ENCODE measurements around the gene MYOF. TPM values are rescaled to one million over a fixed set of nuclear protein-coding genes. Genes with fewer than 3 reads are reported as not detected.

The MYOF gene
- total and polyA plus RNA-seq, 2 of the 8 experiments (the other 6 are each of a cell fraction or from before 2014, with no cell fraction given) = 0.98 to 2.3 TPM

- no peaks in the 10 kb centered on the region for H4K20me1 ChIP-seq (replicated peaks in 1 of 2; ENCODE audit: control insufficient read depth in 1 of 2, insufficient read depth in 2 of 2, low read length in 2 of 2)
- H3K27ac ChIP-seq (ENCODE audit: low read depth, low read length) = no peak overlapping the region
- H2BK15ac ChIP-seq (ENCODE audit: low read length) = no peak overlapping the region
- no peak overlapping the region for H2BK12ac ChIP-seq (ENCODE audit: low read depth, low read length)
- no peak overlapping the region for H4K5ac ChIP-seq (ENCODE audit: insufficient read length, low read depth, low read length)
- H3K23ac ChIP-seq (ENCODE audit: insufficient read length) = no peak overlapping the region
- H2AK5ac ChIP-seq (ENCODE audit: low read depth, low read length) = no peak overlapping the region
- H3K36me3 ChIP-seq (ENCODE audit: control insufficient read depth in 2 of 4, insufficient read depth in 4 of 4, low read length in 3 of 4) = no peaks in the 10 kb centered on the region
- no peaks in the 10 kb centered on the region for H3K23me2 ChIP-seq (ENCODE audit: low read depth, low read length)
- no peak overlapping the region for H2BK20ac ChIP-seq (ENCODE audit: low read length)
- FAIRE-seq = no peak
- H3K79me1 ChIP-seq (ENCODE audit: low read depth, low read length) = no peaks in the 10 kb centered on the region; the same call in 1 of the 2 replicates
- H2AFZ ChIP-seq (ENCODE audit: low read length) = no peak overlapping the region
- no peak overlapping the region for H3K4me2 ChIP-seq (ENCODE audit: insufficient read depth in 1 of 2, low read depth in 2 of 2, low read length in 2 of 2)
- no peak overlapping the region for H3K4ac ChIP-seq (replicated peaks; ENCODE audit: insufficient read length, low read depth, low read length)
- H4K8ac ChIP-seq (ENCODE audit: extremely low read depth, insufficient read depth, low read length) = no peak overlapping the region
- ChIA-PET POLR2A (ENCODE audit: partially characterized antibody) (no interaction called here), CTCF (ENCODE audit: partially characterized antibody) (no interaction called here)
- peaks cover 0 to 4% (median 0%) of the 10 kb centered on the region in 4 experiments; a peak in 2 of 7 replicates for H3K4me1 ChIP-seq (replicated peaks in 1 of 4; ENCODE audit: control insufficient read depth in 3 of 4, insufficient read depth in 4 of 4, low read length in 3 of 4)
- no peaks in the 10 kb centered on the region for H3K79me2 ChIP-seq (ENCODE audit: control insufficient read depth in 1 of 2, insufficient read depth in 2 of 2, low read length in 2 of 2)
- 91% methylated on average over 2 of the region's 2 CpGs; no CpG with 5 or more reads in 1 of the 2 experiments for WGBS, 2 experiments (ENCODE audit: extremely low coverage in 1 of 2, insufficient coverage in 1 of 2, insufficient read length in 1 of 2, insufficient replicate concordance in 2 of 2, low coverage in 1 of 2, low lambda C conversion rate in 2 of 2, missing lambda C conversion rate in 1 of 2)
- H3K14ac ChIP-seq (ENCODE audit: insufficient read length) = no peak overlapping the region
- H3K56ac ChIP-seq (replicated peaks; ENCODE audit: insufficient read length, low read depth, low read length) = no peak overlapping the region
- H3K4me3 ChIP-seq (ENCODE audit: extremely low read depth in 1 of 4, insufficient read depth in 2 of 4, low read depth in 3 of 4, low read length in 4 of 4) = no peak overlapping the region
- H2BK120ac ChIP-seq (replicated peaks; ENCODE audit: low read depth, low read length) = no peak overlapping the region
- no peak overlapping the region for H3K9ac ChIP-seq (replicated peaks in 1 of 4; ENCODE audit: extremely low read depth in 1 of 4, low read depth in 3 of 4, low read length in 3 of 4)
- H3K27me3 ChIP-seq (replicated peaks in 1 of 4; ENCODE audit: control insufficient read depth in 3 of 4, extremely low read depth in 1 of 4, insufficient read depth in 3 of 4, low read length in 3 of 4) = no peaks in the 10 kb centered on the region
- DNase-seq (ENCODE audit: low read depth in 1 of 2, low spot score in 2 of 2) = no peak
- no peak overlapping the region for H4K91ac ChIP-seq (replicated peaks; ENCODE audit: insufficient read length, low read length)
- H3K9me3 ChIP-seq (ENCODE audit: insufficient read depth in 2 of 2, low read depth in 1 of 2, low read length in 1 of 2) = no peaks in the 10 kb centered on the region
- H3K18ac ChIP-seq (ENCODE audit: extremely low read depth, low read length) = no peak overlapping the region
- no peak overlapping the region for H2BK5ac ChIP-seq (ENCODE audit: low read depth, low read length)
- TF ChIP-seq CTCF (IDR thresholded peaks at IDR 0.05; ENCODE audit: control extremely low read depth in 1 of 3, insufficient read depth in 1 of 3, low read depth in 1 of 3, low read length in 3 of 3) (no peak), CHD2 (IDR thresholded peaks at IDR 0.05; ENCODE audit: low read length) (no peak), EGR1 (IDR thresholded peaks at IDR 0.05; ENCODE audit: borderline replicate concordance, low read depth, low read length) (no peak), KDM5A (IDR thresholded peaks at IDR 0.05; ENCODE audit: low read length) (no peak), ATF2 (IDR thresholded peaks at IDR 0.05; ENCODE audit: low read length) (no peak), CEBPB (IDR thresholded peaks at IDR 0.05; ENCODE audit: low read depth, low read length) (no peak), TEAD4 (IDR thresholded peaks at IDR 0.05; ENCODE audit: low read depth, low read length) (no peak), POU5F1 (IDR thresholded peaks at IDR 0.05; ENCODE audit: low read depth, low read length) (no peak), USF2 (IDR thresholded peaks at IDR 0.05; ENCODE audit: low read length) (no peak), YY1 (IDR thresholded peaks at IDR 0.05; ENCODE audit: low read depth, low read length) (no peak)
Observed at GRCh38 chr10:93293999-93294398, 188.1 kb downstream of the MYOF start.
